GM12874 (cell line): Measurements from ENCODE around the gene PDE4D.

Source experiments
- TF ChIP-seq, protein P1 (sequence below): IDR thresholded peaks from 2 replicates; pipeline ENCODE4 v1.5.1; 2011; ENCODE audit warnings: low read depth, mild to moderate bottlenecking, control low read depth, low read length, moderate library complexity; ENCODE audit not compliant: insufficient read depth

PDE4D gene

DNA sequence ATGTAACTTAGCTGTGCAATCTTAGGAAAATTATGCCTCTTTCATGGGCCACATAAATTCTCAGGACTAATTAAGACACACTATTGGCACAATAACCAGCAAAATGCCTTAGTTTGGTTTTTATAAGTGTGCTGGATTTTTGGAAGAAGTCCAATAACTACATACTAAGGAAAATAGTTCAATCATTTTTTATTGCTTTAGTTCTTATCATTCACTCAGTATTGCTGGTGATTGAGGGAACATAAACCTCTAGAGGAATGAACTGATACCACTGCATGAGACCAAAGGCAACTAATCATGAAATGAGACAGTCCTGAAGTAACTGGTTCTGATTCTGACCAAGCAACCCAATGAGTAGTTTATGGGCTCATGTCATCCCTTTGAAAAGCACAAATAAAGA is 571.5 kb downstream of the PDE4D start:
- TF ChIP-seq, protein P1, sequence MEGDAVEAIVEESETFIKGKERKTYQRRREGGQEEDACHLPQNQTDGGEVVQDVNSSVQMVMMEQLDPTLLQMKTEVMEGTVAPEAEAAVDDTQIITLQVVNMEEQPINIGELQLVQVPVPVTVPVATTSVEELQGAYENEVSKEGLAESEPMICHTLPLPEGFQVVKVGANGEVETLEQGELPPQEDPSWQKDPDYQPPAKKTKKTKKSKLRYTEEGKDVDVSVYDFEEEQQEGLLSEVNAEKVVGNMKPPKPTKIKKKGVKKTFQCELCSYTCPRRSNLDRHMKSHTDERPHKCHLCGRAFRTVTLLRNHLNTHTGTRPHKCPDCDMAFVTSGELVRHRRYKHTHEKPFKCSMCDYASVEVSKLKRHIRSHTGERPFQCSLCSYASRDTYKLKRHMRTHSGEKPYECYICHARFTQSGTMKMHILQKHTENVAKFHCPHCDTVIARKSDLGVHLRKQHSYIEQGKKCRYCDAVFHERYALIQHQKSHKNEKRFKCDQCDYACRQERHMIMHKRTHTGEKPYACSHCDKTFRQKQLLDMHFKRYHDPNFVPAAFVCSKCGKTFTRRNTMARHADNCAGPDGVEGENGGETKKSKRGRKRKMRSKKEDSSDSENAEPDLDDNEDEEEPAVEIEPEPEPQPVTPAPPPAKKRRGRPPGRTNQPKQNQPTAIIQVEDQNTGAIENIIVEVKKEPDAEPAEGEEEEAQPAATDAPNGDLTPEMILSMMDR = no peak

DNA sequence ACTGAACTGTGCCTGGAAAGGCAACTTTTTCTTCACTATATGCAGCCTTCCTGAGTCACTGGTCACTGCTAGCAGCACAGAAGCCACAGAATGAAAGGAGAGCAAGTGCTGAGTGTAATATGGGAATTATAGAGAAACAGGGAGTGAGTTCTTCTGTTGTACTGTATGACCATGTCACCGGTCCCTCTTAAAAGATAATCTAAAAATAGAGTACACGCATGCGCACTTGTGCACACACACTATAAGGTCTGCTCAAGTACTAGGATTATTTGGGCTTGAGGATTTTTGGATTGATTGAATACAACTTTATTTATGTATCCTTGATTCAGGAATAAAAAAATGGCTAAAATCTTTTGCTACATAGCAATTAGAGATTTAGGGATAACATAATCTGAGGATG is 571.9 kb downstream of the PDE4D start:
- TF ChIP-seq, protein P1 = no peak

DNA sequence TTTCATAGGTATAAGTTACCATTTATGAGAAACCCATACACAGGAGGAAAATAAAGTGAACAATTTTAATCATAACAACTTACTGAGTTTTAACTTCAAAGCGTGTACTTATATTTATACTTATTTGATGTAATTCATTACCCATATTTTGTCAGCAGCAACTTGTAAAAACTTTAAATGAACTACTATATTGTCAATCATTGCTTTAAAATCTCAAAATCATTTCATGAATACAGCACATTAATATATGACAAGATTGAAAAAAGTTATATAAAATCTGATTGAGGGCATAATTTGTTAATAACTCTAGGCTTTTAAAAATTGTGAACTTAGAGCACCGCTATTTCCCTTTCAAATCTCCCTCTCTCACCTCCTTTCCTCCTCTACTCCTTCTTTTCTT is 573.1 kb downstream of the PDE4D start:
- TF ChIP-seq, protein P1 = no peak

DNA sequence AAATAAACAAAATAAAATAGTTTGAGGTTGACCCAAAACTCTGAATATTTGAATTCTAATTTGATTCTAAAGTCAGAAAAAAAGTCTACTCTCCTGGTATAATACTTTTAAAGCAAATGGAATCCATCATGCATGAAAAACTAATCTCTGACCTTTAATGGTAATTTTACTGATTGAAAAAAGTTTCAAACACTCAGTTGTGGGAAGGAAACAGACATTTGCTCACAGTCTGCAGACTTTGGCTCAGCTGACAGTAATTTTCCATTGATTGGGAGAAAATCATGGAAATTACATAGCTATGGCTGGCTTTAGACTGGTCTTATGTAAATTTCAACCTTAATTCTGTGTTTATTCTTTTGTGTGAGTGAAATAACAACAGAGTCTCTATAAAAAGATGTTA is 574.3 kb downstream of the PDE4D start:
- TF ChIP-seq, protein P1 = no peak

DNA sequence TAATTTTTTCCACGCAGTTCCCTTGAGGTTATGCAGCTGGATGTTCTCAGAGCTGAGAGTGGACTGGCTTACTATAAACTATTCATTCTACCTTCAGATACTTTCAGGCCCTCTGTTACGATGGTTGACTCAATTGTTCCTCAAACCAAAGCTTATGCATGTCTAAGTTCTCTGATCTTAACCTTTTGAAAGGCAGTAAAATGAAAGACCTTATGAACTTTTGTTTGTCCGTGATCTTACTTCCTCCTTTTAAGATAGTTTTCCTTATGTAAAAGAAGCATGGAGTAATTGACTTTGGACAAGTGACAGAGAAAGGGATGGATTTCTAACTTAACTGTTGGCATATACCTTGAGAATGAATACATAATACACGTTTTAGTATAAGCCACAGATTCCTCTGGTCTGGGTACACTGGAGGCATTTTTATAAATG is 575.7 kb downstream of the PDE4D start:
- TF ChIP-seq, protein P1 = no peak

DNA sequence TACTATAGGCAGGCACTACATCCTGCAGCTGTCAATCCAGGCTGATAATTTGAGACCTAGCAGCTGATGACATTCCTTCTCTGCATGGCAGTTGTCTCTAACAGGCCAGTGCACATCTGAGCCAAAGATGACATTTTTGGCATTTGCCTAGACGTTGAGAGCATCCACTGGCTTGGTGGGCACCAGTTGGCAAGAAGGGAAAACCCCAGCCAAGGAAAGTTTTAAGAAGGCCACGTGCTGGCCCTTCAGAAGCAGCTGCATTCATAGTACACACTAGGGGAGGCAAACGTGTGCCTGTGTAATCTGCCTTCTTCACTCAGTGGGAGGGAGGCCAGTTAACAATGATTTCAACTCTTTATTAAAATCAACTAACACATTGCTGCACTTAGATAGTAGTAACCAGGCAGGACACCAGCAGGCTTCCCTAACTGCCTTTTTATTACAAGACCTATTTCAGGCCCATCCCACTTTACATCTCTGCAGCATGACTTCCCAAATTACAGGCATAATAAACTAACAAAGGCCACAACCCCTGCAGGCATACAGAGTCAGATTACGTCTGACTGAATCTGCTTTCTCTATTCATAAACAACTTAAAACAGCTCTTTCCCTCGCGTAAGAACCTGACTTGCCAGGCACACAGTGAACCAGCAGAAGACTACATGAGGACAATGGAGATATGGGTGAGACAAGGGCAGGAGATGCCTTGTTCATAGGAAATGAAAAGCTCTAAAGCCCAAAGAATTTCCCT is 576.3 kb downstream of the PDE4D start:
- TF ChIP-seq, protein P1 = no peak

DNA sequence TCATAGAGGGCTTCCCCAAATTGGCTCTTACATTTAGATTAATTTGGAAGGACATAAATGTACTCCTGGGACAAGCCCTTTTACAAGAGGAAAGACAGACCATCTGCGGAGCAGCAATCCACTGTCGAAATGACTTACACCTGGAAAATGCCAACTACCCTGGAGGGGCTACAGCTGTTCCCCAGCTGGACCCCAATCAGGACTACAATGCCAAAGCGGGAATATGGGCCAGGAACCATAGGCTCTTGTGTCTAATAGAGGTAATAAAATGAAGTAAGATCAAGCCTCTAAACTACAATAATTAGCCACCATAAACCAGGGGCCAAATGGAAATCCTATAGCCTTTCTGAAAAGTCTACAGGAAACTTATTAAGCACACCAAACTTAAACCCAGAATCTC is 581.3 kb downstream of the PDE4D start:
- TF ChIP-seq, protein P1 = no peak
